HG03521 (cell line): Measurements from ENCODE around the gene ITFG1.

Source experiments
- ATAC-seq: cut with Tn5 transposase; IDR thresholded peaks from one replicate; pipeline ENCODE4 v1.9.1; 2021; ENCODE audit warnings: mild to moderate bottlenecking, moderate library complexity; ENCODE audit not compliant: unreplicated experiment

Gene ITFG1

GRCh38 chr16:47127541-47127940 lies 333.3 kb downstream of the ITFG1 start:
- ATAC-seq: no peak

DNA sequence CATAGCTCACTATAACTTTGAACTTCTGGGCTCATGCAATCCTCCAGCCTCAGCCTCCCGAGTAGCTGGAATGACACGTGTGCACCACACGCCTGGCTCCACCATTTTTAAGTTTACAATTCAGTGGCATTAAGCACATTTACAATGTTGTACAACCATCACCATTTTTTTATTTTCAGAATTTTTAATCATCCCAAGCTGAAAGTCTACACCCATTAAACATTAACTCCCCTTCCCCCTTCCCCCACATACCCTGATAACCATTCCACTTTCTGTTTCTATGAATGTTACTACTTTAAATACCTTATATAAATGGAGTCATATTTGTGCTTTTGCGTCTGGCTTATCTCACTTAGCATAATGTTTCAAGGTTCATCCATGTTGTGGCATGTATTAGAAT lies 335.1 kb downstream of the ITFG1 start:
- ATAC-seq: no peak

DNA sequence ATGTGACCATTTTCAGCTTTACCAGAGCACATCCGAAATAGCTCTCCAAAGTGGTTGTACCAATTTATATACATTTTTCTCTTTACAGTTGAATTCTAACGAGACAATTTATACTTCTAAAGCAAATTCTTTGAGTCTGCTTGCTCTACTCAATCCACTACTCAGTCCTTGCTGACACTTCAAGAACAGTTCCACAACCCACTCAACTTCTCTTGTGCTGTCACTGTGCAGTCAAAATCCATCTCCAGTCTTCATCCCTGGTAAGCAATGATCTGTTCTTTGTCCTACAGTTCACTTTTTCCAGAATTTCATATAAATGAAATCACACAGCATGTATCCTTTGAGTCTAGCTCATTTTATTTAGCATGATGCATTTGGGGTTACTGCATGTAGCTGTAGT lies 347.7 kb downstream of the ITFG1 start:
- ATAC-seq: no peak

DNA sequence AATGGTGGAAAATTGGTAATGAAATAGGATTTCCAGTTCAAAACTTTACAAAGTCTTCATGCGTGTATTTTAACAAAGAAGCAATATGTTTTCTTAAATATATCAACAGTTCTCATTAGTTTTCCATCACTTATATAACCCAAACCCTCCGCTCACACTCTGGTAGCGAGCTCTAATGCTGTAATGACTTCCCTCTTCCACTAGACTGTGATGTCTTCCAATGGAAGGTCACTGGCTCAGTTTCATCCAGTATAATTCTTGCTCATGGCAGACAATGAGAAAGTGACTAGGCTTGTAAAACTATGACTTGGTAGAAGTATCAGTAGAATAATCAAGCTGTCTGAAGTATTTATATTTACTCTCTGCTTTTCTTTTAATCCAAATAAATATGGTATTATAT lies 349.9 kb downstream of the ITFG1 start:
- no peak for ATAC-seq

DNA sequence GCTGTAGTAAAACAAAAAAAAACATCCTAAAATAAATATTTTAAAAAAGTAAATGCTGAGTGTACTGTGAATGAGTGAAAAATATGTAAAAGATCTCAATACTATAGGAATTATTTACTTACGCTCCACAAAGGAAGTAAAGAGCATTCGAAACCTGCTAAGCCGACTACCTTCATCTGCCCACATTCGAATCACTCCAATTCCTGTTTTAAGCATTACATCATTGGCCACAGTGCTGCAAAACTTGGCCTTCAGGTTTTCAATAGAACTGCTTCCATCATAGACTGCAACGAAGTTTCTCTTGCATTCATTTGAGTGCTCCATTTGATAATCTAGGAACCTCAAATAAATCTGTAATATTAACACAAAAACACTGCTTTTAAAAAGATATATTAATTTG lies 351.5 kb downstream of the ITFG1 start:
- no peak for ATAC-seq
